Right cardiac atrium (tissue), 5 donors: ENCODE results near the gene SHC2. TPM values are rescaled to one million over a fixed set of nuclear protein-coding genes. Genes with fewer than 3 reads are reported as not detected.
A peak's percentile ranks its signal among the peaks of the same experiment; 100 is the strongest.
"Not testable (repeated sequence)": the region's sequence is repeated elsewhere in the genome, so short reads cannot be mapped to it uniquely, and the experiment has no call there.

ENCODE experiments used
- ATAC-seq, 2 donors: fragments of 200-7000 bp; cut with Tn5 transposase; one replicate each; pipeline versions ENCODE4 v1.8.0 to v1.9.1; 2020; ENCODE audit warnings: moderate library complexity in 2 of 2, mild to moderate bottlenecking in 1 of 2
- DNase-seq, 3 donors: peaks; one replicate each; pipeline ENCODE4 v3.0.0-alpha.2; 2020
- H3K27ac ChIP-seq: one replicate; pipeline ENCODE4 v1.5.1; 2013; ENCODE audit warnings: mild to moderate bottlenecking, low read length, control low read depth, moderate library complexity
- H3K27me3 ChIP-seq: one replicate; pipeline ENCODE4 v1.6.1; 2013; ENCODE audit not compliant: control insufficient read depth, insufficient read depth
- H3K4me1 ChIP-seq: one replicate; pipeline ENCODE4 v1.6.1; 2013; ENCODE audit warnings: low read length; ENCODE audit not compliant: control insufficient read depth, insufficient read depth
- H3K4me3 ChIP-seq: one replicate; pipeline ENCODE4 v1.5.1; 2013; ENCODE audit warnings: low read length, control low read depth
- H3K9me3 ChIP-seq: one replicate; pipeline ENCODE4 v1.6.1; 2013; ENCODE audit warnings: low read length; ENCODE audit not compliant: control insufficient read depth
- WGBS: extraction: QIAGEN DNeasy Blood & Tissue Kit; methylation state at CpG from one replicate; pipeline ENCODE4 v1.1.7; 2013; 5-methylcytosine and 5-hydroxymethylcytosine counted together
- intact Hi-C, 4 donors: fragments of 100-400 bp; cut with DNase I; formaldehyde crosslinking; loops; one replicate each; pipeline versions ENCODE4 v1.11.0 to v1.14.0; 2022 to 2023
- polyA plus RNA-seq: library from polyadenylated mRNA; stranded (reverse); fragments of 200-250 nt; gene quantifications from one replicate; pipeline ENCODE4 v1.2.3, GENCODE V29; 2013
- total RNA-seq, 4 donors: library from RNA; stranded (reverse); fragmentation: NEBNext Ultra II Directional; extraction: Animal tissue kit (Norgen Biotek cat#: 25700); gene quantifications; one replicate each; pipeline ENCODE4 v1.2.1, GENCODE V29; 2021
- donor health status: healthy with polysubstance abuse.
- donor health status: DM: no; HTN: yes; CAD: no.
- donor health status: DM: no; HTN: no; CAD: no.
- donor health status: DM: no; HTN: yes; CAD: no; lungs with severe emphysema.
- donor health status: DM: yes; HTN: yes; CAD: no.

The SHC2 gene
- total and polyA plus RNA-seq, 5 donors, result 14.3 to 21.0 (median 17.7) TPM

GRCh38 chr19:418761-419671 lies 41.8 kb downstream of the SHC2 start:
- no peak overlapping the region for H3K4me3 ChIP-seq
- no peaks in the 10 kb centered on the region for H3K4me1 ChIP-seq
- no peaks in the 10 kb centered on the region for H3K9me3 ChIP-seq
- intact Hi-C loops, result no loop called here
- no peak overlapping the region for H3K27ac ChIP-seq
- whole genome bisulfite sequencing, result 73% methylated on average over 51 of the region's 51 CpGs
- ATAC-seq, result peak; percentile 27 to 80
- H3K27me3 ChIP-seq, result no peaks in the 10 kb centered on the region
- DNase-seq, result peak in 1 of 3 donors; percentile 38

- ATAC-seq, result no peak
- 87% methylated on average over 14 of the region's 14 CpGs for WGBS
- DNase-seq, result peak in 1 of 3 donors; percentile 22
- Histone ChIP-seq H3K4me3 (no peak overlapping the region), H3K4me1 (no peaks in the 10 kb centered on the region), H3K27ac (no peak overlapping the region), H3K9me3 (no peaks in the 10 kb centered on the region), H3K27me3 (no peaks in the 10 kb centered on the region)
- intact Hi-C loops, result no loop called here
Observed at GRCh38 chr19:416416-416815, 44.4 kb downstream of the SHC2 start.

GRCh38 chr19:415292-415691 lies 45.5 kb downstream of the SHC2 start:
- intact Hi-C loops, result no loop called here
- Histone ChIP-seq H3K27ac (no peak overlapping the region), H3K27me3 (no peaks in the 10 kb centered on the region), H3K4me3 (no peak overlapping the region), H3K9me3 (no peaks in the 10 kb centered on the region), H3K4me1 (no peaks in the 10 kb centered on the region)
- DNase-seq, result no peak
- 94% methylated on average over 1 of the region's 1 CpG for WGBS
- no peak for ATAC-seq

- DNase-seq (peak in 1 of 3 donors; percentile 4), ATAC-seq (no peak)
- intact Hi-C loops, result no loop called here
- Histone ChIP-seq H3K27me3 (no peaks in the 10 kb centered on the region), H3K4me1 (no peaks in the 10 kb centered on the region), H3K4me3 (no peak overlapping the region), H3K9me3 (no peaks in the 10 kb centered on the region), H3K27ac (no peak overlapping the region)
- 72% methylated on average over 15 of the region's 15 CpGs for WGBS
Observed at GRCh38 chr19:413756-414420, 46.9 kb downstream of the SHC2 start.

- intact Hi-C loops, result no loop called here
- Histone ChIP-seq H3K27me3 (no peaks in the 10 kb centered on the region), H3K27ac (no peak overlapping the region), H3K4me1 (no peaks in the 10 kb centered on the region), H3K9me3 (no peaks in the 10 kb centered on the region), H3K4me3 (no peak overlapping the region)
- WGBS, result 52% methylated on average over 36 of the region's 36 CpGs
- no peak for ATAC-seq
- DNase-seq, result peak in 2 of 3 donors; percentile 10 to 42
Observed at GRCh38 chr19:412356-413355, 48.2 kb downstream of the SHC2 start.

GRCh38 chr19:411723-412355 lies 49.0 kb downstream of the SHC2 start:
- DNase-seq (peak in 1 of 3 donors; percentile 11), ATAC-seq (no peak)
- no peaks in the 10 kb centered on the region for H3K9me3 ChIP-seq
- H3K4me1 ChIP-seq, result no peaks in the 10 kb centered on the region
- WGBS, result 54% methylated on average over 13 of the region's 13 CpGs
- intact Hi-C loops, result no loop called here
- no peak overlapping the region for H3K27ac ChIP-seq
- H3K4me3 ChIP-seq, result no peak overlapping the region
- H3K27me3 ChIP-seq, result no peaks in the 10 kb centered on the region

- H3K9me3 ChIP-seq, H3K4me1 ChIP-seq, H3K4me3 ChIP-seq, H3K27me3 ChIP-seq, ATAC-seq, intact Hi-C loops, H3K27ac ChIP-seq: not testable (repeated sequence)
- peak in 1 of 3 donors; percentile 4 for DNase-seq
- 92% methylated on average over 22 of the region's 22 CpGs for WGBS
Observed at GRCh38 chr19:411121-411722, 49.6 kb downstream of the SHC2 start.

- WGBS, result 61% methylated on average over 21 of the region's 21 CpGs
- DNase-seq (peak in 1 of 3 donors; percentile 6), ATAC-seq (no peak)
- Histone ChIP-seq H3K27me3 (no peaks in the 10 kb centered on the region), H3K9me3 (no peaks in the 10 kb centered on the region), H3K4me1 (no peaks in the 10 kb centered on the region), H3K27ac (no peak overlapping the region), H3K4me3 (no peak overlapping the region)
- intact Hi-C loops, result no loop called here
Observed at GRCh38 chr19:410243-410781, 50.5 kb downstream of the SHC2 start.

GRCh38 chr19:409516-410242 lies 51.2 kb downstream of the SHC2 start:
- no peak overlapping the region for H3K27ac ChIP-seq
- H3K4me1 ChIP-seq, result no peaks in the 10 kb centered on the region
- intact Hi-C loops, result no loop called here
- H3K9me3 ChIP-seq, result no peaks in the 10 kb centered on the region
- ATAC-seq, result no peak
- DNase-seq, result peak in 1 of 3 donors; percentile 10
- H3K27me3 ChIP-seq, result no peaks in the 10 kb centered on the region
- WGBS, result 6% methylated on average over 23 of the region's 23 CpGs
- peak overlapping the region; percentile 64 for H3K4me3 ChIP-seq
